K562 (cell line): ENCODE data around the gene ATXN2L. TPM values are rescaled to one million over a fixed set of nuclear protein-coding genes. Genes with fewer than 3 reads are reported as not detected.
A peak's percentile ranks its signal among the peaks of the same experiment; 100 is the strongest.

Source experiments
- E2F6 ChIP-seq, 2 experiments: IDR thresholded peaks; 2 replicates each; pipeline ENCODE4 v1.6.1; 2011; ENCODE audit warnings: borderline replicate concordance in 1 of 2, control low read depth in 1 of 2, low read depth in 1 of 2, low read length in 1 of 2, mild to moderate bottlenecking in 1 of 2, mixed read lengths in 1 of 2, moderate library complexity in 1 of 2; ENCODE audit not compliant: insufficient read depth in 1 of 2, insufficient read length in 1 of 2, poor library complexity in 1 of 2, severe bottlenecking in 1 of 2; ENCODE audit errors: extremely low read depth in 1 of 2
- ELK1 ChIP-seq: sonication (generic); formaldehyde crosslinking; IDR thresholded peaks from 2 replicates; pipeline ENCODE4 v1.8.1; 2022; ENCODE audit warnings: missing genetic modification reagents
- ETS2 ChIP-seq: IDR thresholded peaks from 2 replicates; pipeline ENCODE4 v1.6.1; 2016; ENCODE audit warnings: borderline replicate concordance, missing genetic modification characterization, mild to moderate bottlenecking, moderate library complexity, missing compliant biosample characterization; ENCODE audit not compliant: poor library complexity, severe bottlenecking
- GTF2E2 ChIP-seq: fragments of 200-800 bp; sonication (Bioruptor generic); IDR thresholded peaks from 2 replicates; pipeline ENCODE4 v1.6.1; 2016; ENCODE audit warnings: missing genetic modification characterization, missing compliant biosample characterization
- NELFE ChIP-seq: IDR thresholded peaks from 2 replicates; pipeline ENCODE4 v1.6.1; 2011; ENCODE audit warnings: mild to moderate bottlenecking; ENCODE audit not compliant: insufficient read depth, insufficient read length
- RAD51 ChIP-seq: fragments of 450-650 bp; IDR thresholded peaks from 2 replicates; pipeline ENCODE4 v1.7.1; 2016; ENCODE audit warnings: low read depth, mild to moderate bottlenecking, borderline replicate concordance
- SMARCA4 ChIP-seq: fragments of 450-650 bp; IDR thresholded peaks from 2 replicates; pipeline ENCODE4 v1.6.1; 2016
- SMARCE1 ChIP-seq: fragments of 450-650 bp; IDR thresholded peaks from 2 replicates; pipeline ENCODE4 v1.7.1; 2016; ENCODE audit warnings: mild to moderate bottlenecking
- USF1 ChIP-seq: sonication (generic); formaldehyde crosslinking; IDR thresholded peaks from 2 replicates; pipeline ENCODE4 v1.9.0; 2022; ENCODE audit warnings: mild to moderate bottlenecking, missing genetic modification reagents
- ZEB2 ChIP-seq: fragments of 450-650 bp; IDR thresholded peaks from 2 replicates; pipeline ENCODE4 v1.6.1; 2016
- ZNF354B ChIP-seq: fragments of 250-450 bp; sonication (Bioruptor Pico); IDR thresholded peaks from 2 replicates; pipeline ENCODE4 v1.4.0; 2020
- ZNF75A ChIP-seq: fragments of 450-650 bp; formaldehyde crosslinking; IDR thresholded peaks from 2 replicates; pipeline ENCODE4 v1.4.0; 2020; ENCODE audit warnings: mild to moderate bottlenecking
- polyA plus RNA-seq, 8 experiments: library from polyadenylated mRNA; depleted of rRNA in 4 of 8; stranded (reverse) in 5 of 8; unstranded in 3 of 8; fragments of >200 nt; fragmentation: Nextera tagmentation in 2 of 8; fragmentation: Illumina TruSeq in 1 of 8; extraction: Ambion mirVana in 2 of 8; extraction: Trizol in 1 of 8; gene quantifications; 2 replicates each; pipeline versions ENCODE4 v1.2.1 to v1.2.3, GENCODE V29; 2011 to 2014; ENCODE audit warnings: inconsistent platforms in 1 of 8, missing spikeins in 1 of 8
- total RNA-seq, 7 experiments: library from RNA; depleted of rRNA in 6 of 7; stranded (reverse); fragments of >200 nt in 6 of 7; fragmentation: Illumina TruSeq in 2 of 7; extraction: Trizol in 2 of 7; gene quantifications; 2 replicates each; pipeline versions ENCODE4 v1.2.1 to v1.2.3, GENCODE V29; 2011 to 2021; ENCODE audit warnings: low replicate concordance in 1 of 7

ATXN2L gene
- total and polyA plus RNA-seq, 9 of the 15 experiments (the other 6 are each of a cell fraction or from before 2014, with no cell fraction given), result 3.8 to 280 (median 37.2) TPM

- TF ChIP-seq USF1 (CRISPR knock-in tag) (no peak), SMARCA4 (0 out of 2 replicates have a peak, but pooled peaks have one; percentile 22), E2F6 (IDR thresholded peaks at IDR 0.05; ENCODE audit: borderline replicate concordance in 1 of 2, extremely low read depth in 1 of 2, insufficient read depth in 1 of 2, insufficient read length in 1 of 2, low read depth in 1 of 2, low read length in 1 of 2, poor library complexity in 1 of 2, severe bottlenecking in 1 of 2) (no peak), GTF2E2 (tag) (0 out of 2 replicates have a peak, but pooled peaks have one; percentile 28), SMARCE1 (peak; percentile 30; the same call in 1 of the 2 replicates), ETS2 (tag) (no peak), ZNF75A (no peak), RAD51 (no peak), NELFE (no peak), ELK1 (no peak), ZNF354B (CRISPR knock-in tag) (no peak), ZEB2 (no peak)
These were observed 802 bp upstream of the ATXN2L start (continued) for GRCh38 chr16:28821874-28822519.
